GM12878 (cell line): ENCODE data around the gene RASSF4. TPM values are rescaled to one million over a fixed set of nuclear protein-coding genes. Genes with fewer than 3 reads are reported as not detected.

Experiments
- ATAC-seq: fragments of 200-7000 bp; cut with Tn5 transposase; 3 replicates; pipeline ENCODE4 v1.9.1; 2020; ENCODE audit warnings: mild to moderate bottlenecking, moderate library complexity
- BruUV-seq: library from RNA; stranded (reverse); fragments of 400-500 nt; replicated peaks from 2 replicates; lab custom pipeline; 2021; lab: Mats Ljungman, UMichigan
- CTCF ChIA-PET: fragments of 300-600 bp; sonication (Branson Sonifier 250); formaldehyde crosslinking; extraction: SDS; loops from one replicate; lab custom pipeline; 2021; ENCODE audit warnings: inconsistent platforms; lab: Yijun Ruan, JAX
- POLR2A ChIA-PET: fragments of 350-600 bp; formaldehyde crosslinking; extraction: SDS; loops from one replicate; lab custom pipeline; 2021; ENCODE audit warnings: inconsistent platforms; lab: Charles Lee
- RAD21 ChIA-PET: fragments of 300-600 bp; sonication (Branson Sonifier 250); formaldehyde crosslinking; loops from one replicate; lab custom pipeline; 2023; ENCODE audit warnings: antibody characterized with exemption; ENCODE audit not compliant: unreplicated experiment; lab: Charles Lee
- SMC1A ChIA-PET: fragments of 300-600 bp; sonication (Branson Sonifier 250); formaldehyde crosslinking; loops from one replicate; lab custom pipeline; 2023; ENCODE audit not compliant: unreplicated experiment, uncharacterized antibody; lab: Charles Lee
- DNase-seq: peaks from one replicate; pipeline ENCODE4 v3.0.0-alpha.2; 2011; ENCODE audit warnings: low read depth, low spot score
- FAIRE-seq: peaks from 3 replicates; lab custom pipeline; 2011; peaks lifted over from hg19 to GRCh38; lab: Jason Lieb, UNC
- H2AFZ ChIP-seq: 2 replicates; pipeline ENCODE4 v1.6.0; 2011; ENCODE audit warnings: low read depth, low read length, control low read depth; ENCODE audit not compliant: control insufficient read depth
- H3K27ac ChIP-seq: 2 replicates; pipeline ENCODE4 v1.5.1; 2011; ENCODE audit warnings: control low read depth; ENCODE audit not compliant: control insufficient read depth, insufficient read depth
- H3K27me3 ChIP-seq, 2 experiments: replicated peaks in 1 of 2; 2 replicates each; pipeline versions ENCODE4 v1.6.0 to v1.6.1; 2011; ENCODE audit warnings: low read length in 1 of 2; ENCODE audit not compliant: control insufficient read depth in 2 of 2, insufficient read depth in 2 of 2
- H3K36me3 ChIP-seq, 2 experiments: 2 replicates each; pipeline ENCODE4 v1.5.1; 2011; ENCODE audit warnings: low read length in 1 of 2; ENCODE audit not compliant: control insufficient read depth in 2 of 2, insufficient read depth in 2 of 2
- H3K4me1 ChIP-seq: 2 replicates; pipeline ENCODE4 v1.6.1; 2011; ENCODE audit warnings: mild to moderate bottlenecking, low read length, moderate library complexity, mixed read lengths; ENCODE audit not compliant: control insufficient read depth, insufficient read depth
- H3K4me2 ChIP-seq: 2 replicates; pipeline ENCODE4 v1.6.0; 2011; ENCODE audit warnings: control low read depth; ENCODE audit not compliant: control insufficient read depth, insufficient read depth
- H3K4me3 ChIP-seq: fragments of 200-600 bp; sonication (generic); 2 replicates; pipeline ENCODE4 v1.5.1; 2016
- H3K79me2 ChIP-seq: 2 replicates; pipeline ENCODE4 v1.6.0; 2011; ENCODE audit warnings: low read length; ENCODE audit not compliant: control insufficient read depth, insufficient read depth
- H3K9ac ChIP-seq: 2 replicates; pipeline ENCODE4 v1.8.0; 2011; ENCODE audit warnings: low read length, control low read depth, mixed read lengths; ENCODE audit not compliant: control insufficient read depth, insufficient read depth
- H3K9me3 ChIP-seq: replicated peaks from 3 replicates; pipeline ENCODE4 v1.5.1; 2011; ENCODE audit warnings: mild to moderate bottlenecking, low read length; ENCODE audit not compliant: control insufficient read depth, insufficient read depth
- H4K20me1 ChIP-seq: 2 replicates; pipeline ENCODE4 v1.6.0; 2011; ENCODE audit not compliant: control insufficient read depth, insufficient read depth
- DPF2 ChIP-seq: fragments of 450-650 bp; IDR thresholded peaks from 2 replicates; pipeline ENCODE4 v1.6.1; 2017; ENCODE audit warnings: mild to moderate bottlenecking
- GATAD2B ChIP-seq: fragments of 450-650 bp; conservative IDR thresholded peaks from 2 replicates; pipeline ENCODE4 v1.6.1; 2017; ENCODE audit warnings: low read depth, mild to moderate bottlenecking, moderate library complexity
- IKZF1 ChIP-seq: fragments of 450-650 bp; conservative IDR thresholded peaks from 2 replicates; pipeline ENCODE4 v1.6.1; 2017; ENCODE audit warnings: antibody characterized with exemption, mild to moderate bottlenecking
- MTA2 ChIP-seq: fragments of 450-650 bp; IDR thresholded peaks from 2 replicates; pipeline ENCODE4 v1.6.1; 2016; ENCODE audit warnings: low read depth, mild to moderate bottlenecking, moderate library complexity
- MTA3 ChIP-seq: IDR thresholded peaks from 2 replicates; pipeline ENCODE4 v1.6.1; 2012; ENCODE audit warnings: low read length, inconsistent platforms, borderline replicate concordance
- NBN ChIP-seq: fragments of 450-650 bp; IDR thresholded peaks from 2 replicates; pipeline ENCODE4 v1.6.1; 2016
- NR2F1 ChIP-seq: fragments of 450-650 bp; conservative IDR thresholded peaks from 2 replicates; pipeline ENCODE4 v1.6.1; 2017; ENCODE audit warnings: mild to moderate bottlenecking
- POLR2AphosphoS2 ChIP-seq: IDR thresholded peaks from 2 replicates; pipeline ENCODE4 v1.6.1; 2011; ENCODE audit warnings: low read depth, mild to moderate bottlenecking, low read length, improper control_type of control experiment, moderate library complexity
- RUNX3 ChIP-seq: IDR thresholded peaks from 2 replicates; pipeline ENCODE4 v1.6.1; 2012; ENCODE audit warnings: low read length, inconsistent platforms
- TAF1 ChIP-seq: IDR thresholded peaks from 2 replicates; pipeline ENCODE4 v1.6.1; 2011; ENCODE audit warnings: mild to moderate bottlenecking, low read depth, low read length, borderline replicate concordance
- TARDBP ChIP-seq: IDR thresholded peaks from 2 replicates; pipeline ENCODE4 v1.6.1; 2016; ENCODE audit warnings: borderline replicate concordance
- ZNF622 ChIP-seq: fragments of 450-650 bp; IDR thresholded peaks from 2 replicates; pipeline ENCODE4 v1.6.1; 2017; ENCODE audit warnings: mild to moderate bottlenecking, inconsistent platforms
- WGBS: methylation state at CpG from one replicate; pipeline ENCODE4 v1.1.6; 2016; ENCODE audit warnings: low lambda C conversion rate; ENCODE audit not compliant: insufficient replicate concordance, insufficient coverage; ENCODE audit errors: missing lambda C conversion rate; 5-methylcytosine and 5-hydroxymethylcytosine counted together
- in situ Hi-C: fragments of 300-500 bp; cut with MboI; formaldehyde crosslinking; loops from 9 replicates; pipeline ENCODE4 v1.14.3; 2018; ENCODE audit warnings: mixed read lengths
- intact Hi-C: fragments of 100-400 bp; cut with micrococcal nuclease; formaldehyde crosslinking; loops from one replicate; pipeline ENCODE4 v1.14.2; 2022; ENCODE audit not compliant: unreplicated experiment
- polyA plus RNA-seq, 11 experiments: library from polyadenylated mRNA; depleted of rRNA in 4 of 11; unstranded in 6 of 11; stranded (reverse) in 5 of 11; fragments of >200 nt; fragmentation: Nextera tagmentation in 4 of 11; fragmentation: Illumina TruSeq in 1 of 11; extraction: Ambion mirVana in 4 of 11; extraction: Trizol in 1 of 11; gene quantifications; 1 replicate in 1 of 11; 2 replicates in 10 of 11; pipeline versions ENCODE4 v1.2.1 to v1.2.3, GENCODE V29; 2011 to 2016; ENCODE audit warnings: inconsistent platforms in 2 of 11, missing spikeins in 2 of 11, low read depth in 1 of 11
- total RNA-seq, 4 experiments: library from RNA; depleted of rRNA in 3 of 4; stranded (reverse); fragments of >200 nt in 3 of 4; fragmentation: Illumina TruSeq in 1 of 4; extraction: Trizol in 1 of 4; gene quantifications; 2 replicates each; pipeline versions ENCODE4 v1.2.1 to v1.2.3, GENCODE V29; 2013 to 2021
- TF ChIP-seq, protein P1 (sequence below): fragments of 450-650 bp; formaldehyde crosslinking; IDR thresholded peaks from 2 replicates; pipeline ENCODE4 v1.4.0; 2022; ENCODE audit warnings: mild to moderate bottlenecking, moderate library complexity

The RASSF4 gene
- total and polyA plus RNA-seq, 10 of the 15 experiments (the other 5 are each of a cell fraction or from before 2014, with no cell fraction given): 3.7 to 71.1 (median 16.8) TPM

DNA sequence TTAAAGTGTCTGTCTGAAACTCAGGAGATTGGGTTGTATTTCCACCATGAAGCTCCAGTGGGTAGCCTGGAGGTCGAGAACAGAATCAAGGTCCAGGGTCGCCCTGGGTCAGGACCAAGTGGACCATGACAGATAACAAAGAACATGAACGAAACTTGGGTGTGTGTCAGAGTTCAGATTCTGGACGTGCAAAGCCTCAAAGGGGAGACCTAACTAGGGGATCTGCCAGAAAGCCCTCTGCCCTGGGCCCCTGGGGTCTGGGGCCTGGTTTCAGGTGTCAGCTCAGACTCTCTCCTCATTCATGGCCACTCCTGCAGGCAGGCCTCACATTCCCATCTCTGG, 1.6 kb downstream of the RASSF4 start:
- H3K36me3 ChIP-seq: no peaks in the 10 kb centered on the region
- H3K4me1 ChIP-seq: peaks cover 61% of the 10 kb centered on the region
- ChIA-PET POLR2A (interaction anchor here (1.0 to 14.0 kb wide), 5 partner anchors 8 to 28 kb away, joined by 3 to 174 read pairs (median 8); partner anchors contain the start of gene DEPP1), CTCF (interaction anchor here (1.1 to 9.1 kb wide), 7 partner anchors 11 to 27 kb away, joined by 3 to 116 read pairs (median 5); partner anchors contain the start of gene DEPP1), SMC1A (interaction anchor here (0.7 to 9.3 kb wide), 10 partner anchors 8 to 47 kb away, joined by 3 to 147 read pairs (median 8); partner anchors contain the start of gene DEPP1), RAD21 (interaction anchor here (1.1 to 9.2 kb wide), 6 partner anchors 9 to 29 kb away, joined by 3 to 124 read pairs (median 38); partner anchors contain the start of gene DEPP1)
- H3K9ac ChIP-seq: peak overlapping the region; percentile 47
- peak overlapping the region; percentile 45 for H3K27ac ChIP-seq
- peak overlapping the region; percentile 78 for H3K4me3 ChIP-seq
- peak overlapping the region; percentile 82 for H3K4me2 ChIP-seq
- TF ChIP-seq MTA2 (0 out of 2 replicates have a peak, but pooled peaks have one; percentile 7), IKZF1 (peak; percentile 33), ZNF622 (no peak), DPF2 (0 out of 2 replicates have a peak, but pooled peaks have one; percentile 18), NR2F1 (peak; percentile 81), POLR2AphosphoS2 (no peak), TARDBP (no peak), GATAD2B (peak; percentile 49; the same call in 1 of the 2 replicates), RUNX3 (0 out of 2 replicates have a peak, but pooled peaks have one; percentile 7), MTA3 (0 out of 2 replicates have a peak, but pooled peaks have one; percentile 54), TAF1 (no peak), NBN (0 out of 2 replicates have a peak, but pooled peaks have one; percentile 4)
- TF ChIP-seq, protein P1, sequence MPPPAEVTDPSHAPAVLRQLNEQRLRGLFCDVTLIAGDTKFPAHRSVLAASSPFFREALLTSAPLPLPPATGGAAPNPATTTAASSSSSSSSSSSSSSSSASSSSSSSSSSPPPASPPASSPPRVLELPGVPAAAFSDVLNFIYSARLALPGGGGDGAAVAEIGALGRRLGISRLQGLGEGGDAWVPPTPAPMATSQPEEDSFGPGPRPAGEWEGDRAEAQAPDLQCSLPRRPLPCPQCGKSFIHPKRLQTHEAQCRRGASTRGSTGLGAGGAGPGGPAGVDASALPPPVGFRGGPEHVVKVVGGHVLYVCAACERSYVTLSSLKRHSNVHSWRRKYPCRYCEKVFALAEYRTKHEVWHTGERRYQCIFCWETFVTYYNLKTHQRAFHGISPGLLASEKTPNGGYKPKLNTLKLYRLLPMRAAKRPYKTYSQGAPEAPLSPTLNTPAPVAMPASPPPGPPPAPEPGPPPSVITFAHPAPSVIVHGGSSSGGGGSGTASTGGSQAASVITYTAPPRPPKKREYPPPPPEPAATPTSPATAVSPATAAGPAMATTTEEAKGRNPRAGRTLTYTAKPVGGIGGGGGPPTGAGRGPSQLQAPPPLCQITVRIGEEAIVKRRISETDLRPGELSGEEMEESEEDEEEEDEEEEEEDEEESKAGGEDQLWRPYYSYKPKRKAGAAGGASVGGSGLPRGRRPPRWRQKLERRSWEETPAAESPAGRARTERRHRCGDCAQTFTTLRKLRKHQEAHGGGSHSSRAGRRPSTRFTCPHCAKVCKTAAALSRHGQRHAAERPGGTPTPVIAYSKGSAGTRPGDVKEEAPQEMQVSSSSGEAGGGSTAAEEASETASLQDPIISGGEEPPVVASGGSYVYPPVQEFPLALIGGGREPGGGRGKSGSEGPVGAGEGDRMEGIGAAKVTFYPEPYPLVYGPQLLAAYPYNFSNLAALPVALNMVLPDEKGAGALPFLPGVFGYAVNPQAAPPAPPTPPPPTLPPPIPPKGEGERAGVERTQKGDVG: no peak
- H3K79me2 ChIP-seq: peaks cover 43% of the 10 kb centered on the region
- WGBS: 13% methylated on average over 4 of the region's 4 CpGs
- FAIRE-seq (no peak), DNase-seq (no peak), ATAC-seq (peak; percentile 4)
- intact Hi-C loops (loop anchor here (10.0 kb wide), 2 partner anchors 414 to 1816 kb away; partner anchors contain the start of gene ALOX5), in situ Hi-C loops (loop anchor here (10.0 to 25.0 kb wide), 2 partner anchors 1556 to 1799 kb away; partner anchors contain the start of gene HNRNPF)
- no peaks in the 10 kb centered on the region for H4K20me1 ChIP-seq
- peak overlapping the region; percentile 1; the same call in 1 of the 2 replicates for H2AFZ ChIP-seq
- no peaks in the 10 kb centered on the region for H3K27me3 ChIP-seq
- TSS peak; percentile 61 for BruUV-seq
- H3K9me3 ChIP-seq: no peaks in the 10 kb centered on the region
